Lower leg skin (tissue), 4 donors: ENCODE data around the gene NSMF. TPM values are rescaled to one million over a fixed set of nuclear protein-coding genes. Genes with fewer than 3 reads are reported as not detected.

ENCODE experiments used
- DNase-seq, 2 donors: peaks; one replicate each; pipeline ENCODE4 v3.0.0-alpha.2; 2019; ENCODE audit warnings: low spot score in 2 of 2
- H3K4me3 ChIP-seq: fragments of 200-600 bp; sonication (generic); 2 replicates; pipeline ENCODE4 v1.5.1; 2017; ENCODE audit warnings: mild to moderate bottlenecking, low read depth; ENCODE audit not compliant: poor library complexity, severe bottlenecking
- CTCF ChIP-seq, 3 donors: fragments of 450-650 bp; IDR thresholded peaks; one replicate each; pipeline ENCODE4 v1.5.1; 2016; ENCODE audit warnings: antibody characterized with exemption in 3 of 3, mild to moderate bottlenecking in 3 of 3, moderate library complexity in 2 of 3
- POLR2A ChIP-seq, 2 donors: fragments of 450-650 bp; IDR thresholded peaks; one replicate each; pipeline ENCODE4 v1.6.1; 2016 to 2017; ENCODE audit warnings: antibody characterized with exemption in 2 of 2, mild to moderate bottlenecking in 1 of 2, moderate library complexity in 1 of 2
- WGBS, 2 donors: methylation state at CpG; one replicate each; pipeline ENCODE4 v1.1.5; 2018; 5-methylcytosine and 5-hydroxymethylcytosine counted together
- intact Hi-C: fragments of 100-400 bp; cut with DNase I; formaldehyde crosslinking; loops from one replicate; pipeline ENCODE4 v1.15.0; 2023; ENCODE audit warnings: low total_unique reads
- total RNA-seq, 4 donors: library from RNA; depleted of rRNA; stranded (reverse); fragments of >200 nt; gene quantifications; one replicate each; pipeline ENCODE4 v1.1.0, GENCODE V29; 2016

NSMF gene
- total RNA-seq, 4 donors from 2014 or later: 18.6 to 41.8 (median 24.3) TPM

- intact Hi-C loops: no loop called here
- WGBS, 2 donors: 90 to 92% methylated on average over 41 of the region's 41 CpGs
- DNase-seq: no peak
- TF ChIP-seq POLR2A (IDR thresholded peaks at IDR 0.05) (no peak), CTCF (IDR thresholded peaks at IDR 0.05) (no peak)
- no peak overlapping the region for H3K4me3 ChIP-seq
These were observed 28.6 kb upstream of the NSMF start for GRCh38 chr9:137487454-137488326.

- intact Hi-C loops: no loop called here
- DNase-seq: no peak
- no peak overlapping the region for H3K4me3 ChIP-seq
- TF ChIP-seq POLR2A (IDR thresholded peaks at IDR 0.05) (no peak), CTCF (IDR thresholded peaks at IDR 0.05) (no peak)
- 85 to 88% methylated on average over 29 to 35 of the region's 35 CpGs for WGBS, 2 donors
These were observed 27.7 kb upstream of the NSMF start for GRCh38 chr9:137486545-137487453.

GRCh38 chr9:137486141-137486490 lies 27.0 kb upstream of the NSMF start:
- DNase-seq: no peak
- intact Hi-C loops: no loop called here
- TF ChIP-seq CTCF (IDR thresholded peaks at IDR 0.05) (no peak), POLR2A (IDR thresholded peaks at IDR 0.05) (no peak)
- H3K4me3 ChIP-seq: no peak overlapping the region
- 88 to 94% methylated on average over 15 of the region's 15 CpGs for WGBS, 2 donors

- no peak for DNase-seq
- intact Hi-C loops: no loop called here
- 88 to 91% methylated on average over 22 to 26 of the region's 26 CpGs for WGBS, 2 donors
- TF ChIP-seq POLR2A (IDR thresholded peaks at IDR 0.05): no peak
- TF ChIP-seq CTCF (IDR thresholded peaks at IDR 0.05): no peak
- no peak overlapping the region for H3K4me3 ChIP-seq
These were observed 26.4 kb upstream of the NSMF start for GRCh38 chr9:137485343-137486140.

GRCh38 chr9:137484551-137485315 lies 25.6 kb upstream of the NSMF start:
- no peak for TF ChIP-seq CTCF (IDR thresholded peaks at IDR 0.05)
- TF ChIP-seq POLR2A (IDR thresholded peaks at IDR 0.05): no peak
- DNase-seq: no peak
- H3K4me3 ChIP-seq: no peak overlapping the region
- intact Hi-C loops: no loop called here
- 83 to 93% methylated on average over 18 to 22 of the region's 27 CpGs for WGBS, 2 donors
